T-cell (primary cell): ENCODE data around the gene CXCL10. TPM values are rescaled to one million over a fixed set of nuclear protein-coding genes. Genes with fewer than 3 reads are reported as not detected.

Experiments
- ATAC-seq, 4 experiments: fragments of 200-7000 bp in 3 of 4; fragments of 150-1000 bp in 1 of 4; cut with Tn5 transposase; replicated peaks in 1 of 4; 1 replicate in 3 of 4; 2 replicates in 1 of 4; pipeline ENCODE4 v1.10.0; 2021; ENCODE audit warnings: moderate library complexity in 3 of 4, mild to moderate bottlenecking in 2 of 4, moderate number of reproducible peaks in 1 of 4
- CTCF ChIA-PET, 2 donors: fragments of 300-600 bp; sonication (Branson Sonifier 250); formaldehyde crosslinking; loops; one replicate each; lab custom pipeline; 2022; ENCODE audit warnings: antibody characterized with exemption in 2 of 2; lab: Charles Lee
- POLR2A ChIA-PET, 2 donors: fragments of 300-600 bp; sonication (Branson Sonifier 250); formaldehyde crosslinking; loops; one replicate each; lab custom pipeline; 2022; ENCODE audit warnings: antibody characterized with exemption in 2 of 2; lab: Charles Lee
- DNase-seq, 35 experiments: peaks; one replicate each; pipeline versions ENCODE4 v3.0.0 to v3.0.0-alpha.2; 2013 to 2023
- H3K27ac ChIP-seq: one replicate; pipeline ENCODE4 v1.5.1; 2013; ENCODE audit warnings: low read length
- H3K27me3 ChIP-seq, 2 experiments: replicated peaks in 1 of 2; 1 replicate in 1 of 2; 2 replicates in 1 of 2; pipeline versions ENCODE4 v1.6.1 to v1.7.0; 2013; ENCODE audit warnings: low read length in 1 of 2, mixed read lengths in 1 of 2; ENCODE audit not compliant: control insufficient read depth in 2 of 2, insufficient read depth in 2 of 2; ENCODE audit errors: extremely low read depth in 1 of 2
- H3K36me3 ChIP-seq, 2 donors: 1 replicate in 1 of 2; 2 replicates in 1 of 2; pipeline versions ENCODE4 v1.6.1 to v1.7.0; 2013; ENCODE audit warnings: low read length in 1 of 2; ENCODE audit not compliant: control insufficient read depth in 2 of 2, insufficient read depth in 1 of 2; ENCODE audit errors: extremely low read depth in 1 of 2
- H3K4me1 ChIP-seq, 2 experiments: 1 replicate in 1 of 2; 2 replicates in 1 of 2; pipeline versions ENCODE4 v1.6.1 to v1.7.0; 2013; ENCODE audit warnings: low read length in 2 of 2, mixed read lengths in 1 of 2; ENCODE audit not compliant: insufficient read depth in 2 of 2, control insufficient read depth in 1 of 2; ENCODE audit errors: extremely low read depth in 1 of 2
- H3K4me3 ChIP-seq, 2 donors: 1 replicate in 1 of 2; 2 replicates in 1 of 2; pipeline versions ENCODE4 v1.5.1 to v1.7.0; 2013; ENCODE audit warnings: mild to moderate bottlenecking in 2 of 2, low read length in 1 of 2, moderate library complexity in 1 of 2; ENCODE audit not compliant: control insufficient read depth in 1 of 2; ENCODE audit errors: extremely low read depth in 1 of 2
- H3K9me3 ChIP-seq: 2 replicates; pipeline ENCODE4 v1.7.0; 2013
- H3K27ac Mint-ChIP-seq, 2 donors: one replicate each; pipeline ENCODE4 v1.8.0; 2020 to 2021; ENCODE audit warnings: mild to moderate bottlenecking in 2 of 2, mixed read lengths in 2 of 2
- H3K27me3 Mint-ChIP-seq, 2 donors: one replicate each; pipeline ENCODE4 v1.8.0; 2021 to 2022; ENCODE audit warnings: mixed read lengths in 2 of 2
- H3K36me3 Mint-ChIP-seq: one replicate; pipeline ENCODE4 v1.8.0; 2021; ENCODE audit warnings: mixed read lengths
- H3K4me1 Mint-ChIP-seq, 3 donors: one replicate each; pipeline ENCODE4 v1.8.0; 2020 to 2022; ENCODE audit warnings: mixed read lengths in 3 of 3, mild to moderate bottlenecking in 1 of 3
- H3K4me3 Mint-ChIP-seq, 3 donors: one replicate each; pipeline ENCODE4 v1.8.0; 2020 to 2022; ENCODE audit warnings: mild to moderate bottlenecking in 3 of 3, mixed read lengths in 3 of 3, moderate library complexity in 3 of 3
- H3K9me3 Mint-ChIP-seq, 3 donors: one replicate each; pipeline ENCODE4 v1.8.0; 2020 to 2022; ENCODE audit warnings: mixed read lengths in 3 of 3
- WGBS: methylation state at CpG from one replicate; pipeline ENCODE4 v1.1.5; 2013; ENCODE audit warnings: missing lambda C conversion rate; ENCODE audit not compliant: insufficient coverage; 5-methylcytosine and 5-hydroxymethylcytosine counted together
- total RNA-seq, 35 experiments: library from RNA in 6 of 35; stranded (reverse) in 6 of 35; fragments of 120-200 nt in 1 of 35; gene quantifications; one replicate each; pipeline versions ENCODE4 v1.2.1 to v1.2.4 and lab custom pipeline; 2013 to 2026

CXCL10 gene
- total RNA-seq, 5 donors from 2014 or later (not counting 1 experiment from before 2014, with no cell fraction given): not detected

DNA sequence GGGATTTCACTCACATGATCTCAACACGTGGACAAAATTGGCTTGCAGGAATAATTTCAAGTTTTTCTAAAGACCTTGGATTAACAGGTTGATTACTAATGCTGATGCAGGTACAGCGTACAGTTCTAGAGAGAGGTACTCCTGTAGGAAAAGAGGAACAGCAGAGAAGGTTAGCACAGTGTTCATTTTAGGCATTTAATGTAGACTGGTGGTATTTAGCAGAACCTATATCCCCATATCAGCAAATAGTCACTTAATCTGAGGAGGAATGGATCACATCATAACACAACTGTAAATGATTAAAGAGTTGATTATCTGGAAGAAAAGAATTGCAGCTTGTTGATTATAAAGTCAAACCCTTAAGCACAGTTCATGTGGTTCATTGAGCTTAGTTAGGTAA lies 620 bp downstream of the CXCL10 start:
- H3K4me3 ChIP-seq: no peak overlapping the region
- no peak for DNase-seq
- H3K9me3 ChIP-seq: no peaks in the 10 kb centered on the region
- Mint-ChIP-seq H3K4me3 (no peak overlapping the region), H3K27me3 (no peaks in the 10 kb centered on the region), H3K36me3 (no peaks in the 10 kb centered on the region), H3K27ac (no peak overlapping the region), H3K9me3 (no peaks in the 10 kb centered on the region), H3K4me1 (peaks cover 12 to 28% (median 17%) of the 10 kb centered on the region in 3 donors)
- no peaks in the 10 kb centered on the region for H3K4me1 ChIP-seq
- ChIA-PET POLR2A (no interaction called here), CTCF (no interaction called here)
- H3K27ac ChIP-seq: no peak overlapping the region
- H3K36me3 ChIP-seq: no peaks in the 10 kb centered on the region
- no CpG with 5 or more reads among the region's 2 CpGs for WGBS
- no peak for ATAC-seq
- H3K27me3 ChIP-seq: no peaks in the 10 kb centered on the region

DNA sequence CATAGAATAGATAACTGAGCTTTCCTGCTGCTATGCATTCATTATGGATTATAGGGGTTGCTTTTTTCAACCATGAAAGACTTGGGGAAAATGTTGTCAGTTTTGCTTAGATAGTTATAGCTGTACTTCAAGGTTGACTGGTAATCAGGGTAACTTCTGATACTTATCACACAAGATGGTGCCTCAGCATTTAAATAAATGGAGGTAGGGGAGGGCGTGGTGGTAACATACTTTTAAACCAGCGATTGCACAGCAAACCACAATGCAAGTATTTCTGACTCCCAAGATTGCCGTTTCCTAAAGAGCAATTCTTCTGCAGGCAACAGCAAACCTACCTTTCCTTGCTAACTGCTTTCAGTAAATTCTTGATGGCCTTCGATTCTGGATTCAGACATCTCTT lies 1.3 kb downstream of the CXCL10 start:
- POLR2A ChIA-PET: no interaction called here
- ATAC-seq (no peak), DNase-seq (no peak)
- H3K4me1 ChIP-seq: no peaks in the 10 kb centered on the region
- no peaks in the 10 kb centered on the region for H3K9me3 Mint-ChIP-seq
- H3K4me1 Mint-ChIP-seq: peaks cover 12 to 26% (median 17%) of the 10 kb centered on the region in 3 donors
- no peak overlapping the region for H3K4me3 Mint-ChIP-seq
- H3K36me3 Mint-ChIP-seq: no peaks in the 10 kb centered on the region
- no peaks in the 10 kb centered on the region for H3K27me3 Mint-ChIP-seq
- H3K4me3 ChIP-seq: no peak overlapping the region
- no peaks in the 10 kb centered on the region for H3K9me3 ChIP-seq
- H3K36me3 ChIP-seq: no peaks in the 10 kb centered on the region
- no peak overlapping the region for H3K27ac Mint-ChIP-seq
- CTCF ChIA-PET: no interaction called here
- H3K27me3 ChIP-seq: no peaks in the 10 kb centered on the region
- no CpG with 5 or more reads among the region's 4 CpGs for whole genome bisulfite sequencing
- H3K27ac ChIP-seq: no peak overlapping the region

DNA sequence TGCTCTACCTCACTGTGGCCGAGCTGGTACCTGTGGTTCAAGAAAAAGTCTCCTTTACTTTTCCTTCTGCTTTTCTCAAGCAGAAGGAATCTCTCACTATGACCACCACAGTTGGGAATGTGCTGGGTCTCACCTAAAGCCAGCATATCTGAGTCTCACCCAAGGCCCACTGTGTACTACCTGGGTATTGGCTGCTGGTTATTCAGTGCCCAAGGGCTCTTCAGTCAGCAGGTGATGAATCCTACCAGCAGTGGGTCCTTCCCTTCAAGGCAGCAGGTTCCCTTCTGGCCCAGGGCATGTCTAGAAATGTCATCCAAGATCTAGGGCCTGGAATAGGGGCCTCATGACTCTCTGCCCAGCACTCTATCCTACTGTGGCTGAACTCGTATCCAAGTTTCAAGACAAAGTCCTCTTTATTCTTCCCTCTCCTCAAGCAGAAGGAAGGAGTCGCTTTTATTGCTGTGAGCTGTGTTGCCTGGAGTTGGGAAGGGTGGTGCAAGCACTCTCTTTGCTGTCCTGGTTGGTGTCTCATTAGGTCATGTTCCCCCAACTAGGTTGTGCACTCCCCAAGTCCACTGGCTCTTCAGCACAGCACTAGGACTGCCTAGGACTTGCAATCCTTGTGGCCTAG lies 6.1 kb downstream of the CXCL10 start:
- H3K4me3 Mint-ChIP-seq: no peak overlapping the region
- no CpG with 5 or more reads among the region's 3 CpGs for WGBS
- CTCF ChIA-PET: interaction anchor here (0.6 kb wide), 3 partner anchors 15 to 486 kb away, joined by 3 to 5 read pairs (median 3); no protein-coding TSS in a partner anchor
- H3K4me3 ChIP-seq: no peak overlapping the region
- ATAC-seq: no peak
- no peaks in the 10 kb centered on the region for H3K4me1 ChIP-seq
- no peak for DNase-seq
- peaks cover 0 to 2% (median 0%) of the 10 kb centered on the region in 3 donors for H3K4me1 Mint-ChIP-seq
- H3K27me3 Mint-ChIP-seq: peaks cover 0 to 3% of the 10 kb centered on the region in 2 donors
- no peaks in the 10 kb centered on the region for H3K9me3 Mint-ChIP-seq
- no peak overlapping the region for H3K27ac ChIP-seq
- H3K36me3 Mint-ChIP-seq: no peaks in the 10 kb centered on the region
- POLR2A ChIA-PET: no interaction called here
- no peaks in the 10 kb centered on the region for H3K27me3 ChIP-seq
- no peaks in the 10 kb centered on the region for H3K36me3 ChIP-seq
- no peak overlapping the region for H3K27ac Mint-ChIP-seq
- no peaks in the 10 kb centered on the region for H3K9me3 ChIP-seq

DNA sequence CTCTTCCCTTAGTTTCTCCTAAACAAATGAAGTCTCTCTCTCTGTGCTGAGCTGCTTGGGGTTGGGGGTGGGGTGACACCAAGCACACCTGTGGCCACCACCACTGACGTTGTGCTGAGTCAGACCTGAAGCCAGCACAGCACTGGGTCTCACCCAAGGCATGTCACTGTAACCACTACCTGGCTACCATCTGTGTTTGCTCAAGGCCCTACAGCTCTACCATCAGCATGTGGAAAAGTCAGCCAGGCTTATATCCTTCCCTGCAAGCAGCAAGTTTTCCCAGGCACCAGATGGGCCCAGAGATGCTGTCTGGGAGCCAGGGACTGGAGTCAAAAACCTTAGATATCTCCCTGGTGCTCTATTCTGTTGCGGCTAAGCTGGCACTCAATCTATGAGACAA lies 6.9 kb downstream of the CXCL10 start:
- Mint-ChIP-seq H3K4me3 (no peak overlapping the region), H3K27me3 (peaks cover 0 to 5% of the 10 kb centered on the region in 2 donors), H3K36me3 (no peaks in the 10 kb centered on the region), H3K4me1 (no peaks in the 10 kb centered on the region), H3K27ac (no peak overlapping the region), H3K9me3 (no peaks in the 10 kb centered on the region)
- no peak for ATAC-seq
- DNase-seq: no peak
- Histone ChIP-seq H3K27ac (no peak overlapping the region), H3K9me3 (no peaks in the 10 kb centered on the region), H3K4me3 (no peak overlapping the region), H3K36me3 (no peaks in the 10 kb centered on the region), H3K27me3 (peaks cover 0 to under 1% of the 10 kb centered on the region in 2 experiments), H3K4me1 (no peaks in the 10 kb centered on the region)
- 52% methylated on average over 2 of the region's 2 CpGs for WGBS
- POLR2A ChIA-PET: no interaction called here
- CTCF ChIA-PET: no interaction called here

DNA sequence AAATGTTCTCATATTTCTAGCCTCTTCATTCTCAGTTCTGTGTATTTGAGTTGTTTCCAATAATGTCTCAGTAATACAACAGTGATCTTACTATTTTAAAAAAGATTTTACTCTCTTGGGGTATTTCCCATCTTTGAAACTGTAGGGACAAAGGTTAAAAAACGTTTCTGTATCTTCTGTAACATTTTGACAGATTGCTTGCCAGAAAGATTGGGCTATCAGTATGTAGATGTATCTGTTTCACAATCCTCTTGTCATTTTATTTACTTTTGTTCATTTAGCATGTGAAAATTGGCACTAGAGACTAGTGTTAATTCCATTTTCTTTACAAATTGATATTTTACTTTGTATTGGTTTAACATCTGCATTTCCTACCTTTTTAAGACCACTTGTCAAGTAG lies 9.8 kb downstream of the CXCL10 start:
- H3K9me3 Mint-ChIP-seq: no peaks in the 10 kb centered on the region
- ATAC-seq: no peak
- no peak overlapping the region for H3K27ac Mint-ChIP-seq
- POLR2A ChIA-PET: no interaction called here
- peaks cover 0 to 11% of the 10 kb centered on the region in 2 experiments for H3K27me3 ChIP-seq
- WGBS: no CpG with 5 or more reads among the region's 1 CpG
- no peaks in the 10 kb centered on the region for H3K4me1 ChIP-seq
- H3K27ac ChIP-seq: no peak overlapping the region
- no peaks in the 10 kb centered on the region for H3K4me1 Mint-ChIP-seq
- H3K9me3 ChIP-seq: no peaks in the 10 kb centered on the region
- CTCF ChIA-PET: no interaction called here
- H3K4me3 Mint-ChIP-seq: no peak overlapping the region
- DNase-seq: no peak
- H3K4me3 ChIP-seq: no peak overlapping the region
- peaks cover 2 to 5% of the 10 kb centered on the region in 2 donors for H3K27me3 Mint-ChIP-seq
- H3K36me3 ChIP-seq: no peaks in the 10 kb centered on the region
- no peaks in the 10 kb centered on the region for H3K36me3 Mint-ChIP-seq

DNA sequence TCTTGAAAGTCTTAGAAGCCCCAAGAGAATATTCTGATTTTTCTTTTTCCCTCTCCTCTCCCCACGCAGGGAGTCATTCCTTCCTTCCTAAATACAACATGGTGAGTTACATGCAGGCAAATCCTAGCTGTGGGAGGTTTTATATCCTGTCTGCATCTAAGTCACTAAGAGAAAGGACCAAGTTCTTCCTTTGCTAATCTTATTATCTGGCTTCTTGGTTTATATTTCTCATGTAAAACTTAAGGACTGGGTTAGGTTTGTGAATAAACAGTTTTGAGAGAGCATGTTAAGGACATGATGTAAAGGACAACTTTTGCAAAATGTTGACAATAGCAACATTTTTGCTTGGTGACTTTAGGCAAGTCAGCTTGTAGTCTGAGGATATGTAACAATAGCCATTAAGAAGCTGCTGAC lies 10.9 kb downstream of the CXCL10 start:
- CTCF ChIA-PET: no interaction called here
- DNase-seq (no peak), ATAC-seq (no peak)
- H3K4me1 ChIP-seq: no peaks in the 10 kb centered on the region
- peaks cover 2 to 5% of the 10 kb centered on the region in 2 donors for H3K27me3 Mint-ChIP-seq
- H3K27ac ChIP-seq: no peak overlapping the region
- H3K9me3 Mint-ChIP-seq: no peaks in the 10 kb centered on the region
- H3K4me3 Mint-ChIP-seq: no peak overlapping the region
- H3K36me3 ChIP-seq: no peaks in the 10 kb centered on the region
- POLR2A ChIA-PET: no interaction called here
- H3K4me1 Mint-ChIP-seq: no peaks in the 10 kb centered on the region
- WGBS: no CpG with 5 or more reads among the region's 1 CpG
- H3K4me3 ChIP-seq: no peak overlapping the region
- H3K9me3 ChIP-seq: no peaks in the 10 kb centered on the region
- H3K27ac Mint-ChIP-seq: no peak overlapping the region
- H3K36me3 Mint-ChIP-seq: no peaks in the 10 kb centered on the region
- peaks cover 0 to 11% of the 10 kb centered on the region in 2 experiments for H3K27me3 ChIP-seq
